Measurements from ENCODE around the gene RFX3. TPM values are rescaled to one million over a fixed set of nuclear protein-coding genes. Genes with fewer than 3 reads are reported as not detected.

RFX3 gene
- total RNA-seq, 1 experiment from 2014 or later: 9.9 TPM

DNA sequence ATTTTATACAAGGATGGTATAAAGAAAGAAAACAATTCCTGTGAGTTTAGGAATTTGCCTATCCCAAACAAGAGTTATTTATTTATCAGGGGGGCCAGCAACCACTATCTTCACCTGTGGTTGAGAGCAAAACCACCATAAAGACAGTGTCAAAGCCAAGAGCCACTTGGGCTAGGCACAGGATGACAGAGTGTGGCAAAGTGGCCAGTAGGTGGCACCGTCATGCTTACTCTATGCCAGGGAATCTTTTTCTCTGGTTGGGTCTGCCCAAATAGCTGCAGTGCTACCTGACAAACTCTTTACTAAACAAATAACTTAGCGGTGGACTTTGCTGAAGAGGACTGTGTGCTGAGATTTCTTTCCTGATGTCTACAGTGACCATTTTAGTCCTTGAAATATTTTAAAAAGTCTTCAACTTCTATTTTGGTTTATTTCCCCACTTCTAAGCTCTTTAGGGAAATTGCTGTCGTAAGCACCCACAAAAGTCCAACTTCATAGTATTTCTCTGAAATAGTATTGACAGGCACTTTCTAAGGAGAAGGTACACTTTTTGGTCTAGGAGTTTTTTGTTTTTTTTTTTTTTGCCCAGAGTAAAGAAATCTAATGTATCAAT, 285.0 kb downstream of the RFX3 start:
- Mint-ChIP-seq H3K27me3 (ENCODE audit: low read depth) (no peaks in the 10 kb centered on the region), H3K9me3 (no peaks in the 10 kb centered on the region), H3K4me1 (peaks cover 11 to 12% of the 10 kb centered on the region in 2 experiments), H3K27ac (peak overlapping the region in 2 of 3 experiments; percentile 38 to 64; a peak in 1 of 7 replicates), H3K4me3 (no peak overlapping the region), H3K36me3 (ENCODE audit: insufficient read depth in 1 of 3, low read depth in 3 of 3) (no peaks in the 10 kb centered on the region; a peak in 2 of 7 replicates)
- Histone ChIP-seq H2AFZ (ENCODE audit: low read length) (no peak overlapping the region), H3K4ac (ENCODE audit: low read depth, low read length) (no peak overlapping the region), H2AK5ac (ENCODE audit: insufficient read length, low read length) (no peak overlapping the region), H3K4me1 (ENCODE audit: insufficient read depth, low read length) (no peaks in the 10 kb centered on the region), H3K79me2 (ENCODE audit: insufficient read depth, low read length) (no peaks in the 10 kb centered on the region), H2BK120ac (ENCODE audit: low read depth, low read length, poor library complexity, severe bottlenecking) (no peak overlapping the region), H4K91ac (ENCODE audit: insufficient read length, low read depth, low read length) (no peak overlapping the region), H4K8ac (replicated peaks; ENCODE audit: insufficient read length, low read depth, low read length) (no peak overlapping the region), H2BK5ac (ENCODE audit: insufficient read length, low read length) (no peak overlapping the region), H3K23me2 (ENCODE audit: insufficient read length, low read depth, low read length, poor library complexity, severe bottlenecking) (no peaks in the 10 kb centered on the region), H3K9ac (ENCODE audit: extremely low read depth, insufficient read length, low read length) (no peak overlapping the region), H2BK12ac (ENCODE audit: insufficient read length, low read depth, low read length) (no peak overlapping the region), H3K56ac (ENCODE audit: insufficient read length, low read depth, low read length) (no peak overlapping the region), H3T11ph (ENCODE audit: low read length) (no peak overlapping the region), H3K79me1 (ENCODE audit: insufficient read depth, low read depth, low read length, poor library complexity, severe bottlenecking) (no peaks in the 10 kb centered on the region), H3K9me3 (ENCODE audit: control insufficient read depth, low read depth, low read length) (no peaks in the 10 kb centered on the region), H3K14ac (ENCODE audit: insufficient read depth, low read length) (no peak overlapping the region), H4K5ac (ENCODE audit: insufficient read length, low read depth, low read length) (no peak overlapping the region), H3K23ac (ENCODE audit: insufficient read length, low read depth, low read length) (no peak overlapping the region), H3K27me3 (ENCODE audit: insufficient read depth, low read length) (no peaks in the 10 kb centered on the region), H3K18ac (ENCODE audit: insufficient read length, low read depth, low read length) (no peak overlapping the region), H4K20me1 (ENCODE audit: control insufficient read depth, insufficient read depth, insufficient read length) (no peaks in the 10 kb centered on the region), H3K4me2 (ENCODE audit: insufficient read depth, insufficient read length, low read length) (no peak overlapping the region), H3K27ac (ENCODE audit: insufficient read length, low read depth, low read length) (no peak overlapping the region), H2BK20ac (ENCODE audit: low read depth, low read length, poor library complexity, severe bottlenecking) (no peak overlapping the region), H2BK15ac (ENCODE audit: low read depth, low read length) (no peak overlapping the region)
- DNase-seq: peak; percentile 74
- WGBS (ENCODE audit: extremely low coverage, insufficient read length, low lambda C conversion rate): no CpG with 5 or more reads among the region's 3 CpGs
- TF ChIP-seq, protein P1, sequence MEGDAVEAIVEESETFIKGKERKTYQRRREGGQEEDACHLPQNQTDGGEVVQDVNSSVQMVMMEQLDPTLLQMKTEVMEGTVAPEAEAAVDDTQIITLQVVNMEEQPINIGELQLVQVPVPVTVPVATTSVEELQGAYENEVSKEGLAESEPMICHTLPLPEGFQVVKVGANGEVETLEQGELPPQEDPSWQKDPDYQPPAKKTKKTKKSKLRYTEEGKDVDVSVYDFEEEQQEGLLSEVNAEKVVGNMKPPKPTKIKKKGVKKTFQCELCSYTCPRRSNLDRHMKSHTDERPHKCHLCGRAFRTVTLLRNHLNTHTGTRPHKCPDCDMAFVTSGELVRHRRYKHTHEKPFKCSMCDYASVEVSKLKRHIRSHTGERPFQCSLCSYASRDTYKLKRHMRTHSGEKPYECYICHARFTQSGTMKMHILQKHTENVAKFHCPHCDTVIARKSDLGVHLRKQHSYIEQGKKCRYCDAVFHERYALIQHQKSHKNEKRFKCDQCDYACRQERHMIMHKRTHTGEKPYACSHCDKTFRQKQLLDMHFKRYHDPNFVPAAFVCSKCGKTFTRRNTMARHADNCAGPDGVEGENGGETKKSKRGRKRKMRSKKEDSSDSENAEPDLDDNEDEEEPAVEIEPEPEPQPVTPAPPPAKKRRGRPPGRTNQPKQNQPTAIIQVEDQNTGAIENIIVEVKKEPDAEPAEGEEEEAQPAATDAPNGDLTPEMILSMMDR (conservative IDR thresholded peaks at IDR 0.05): peak; percentile 88

Measured in H9 (cell line).